Right ventricle myocardium superior (tissue), 1 donor: ENCODE data around the gene SLC4A9. TPM values are rescaled to one million over a fixed set of nuclear protein-coding genes. Genes with fewer than 3 reads are reported as not detected.
"Not testable (repeated sequence)": the region's sequence is repeated elsewhere in the genome, so short reads cannot be mapped to it uniquely, and the experiment has no call there.

Experiments
- ATAC-seq: fragments of 200-7000 bp; cut with Tn5 transposase; one replicate; pipeline ENCODE4 v1.9.1; 2020; ENCODE audit warnings: mild to moderate bottlenecking; ENCODE audit not compliant: poor library complexity
- DNase-seq: peaks from one replicate; pipeline ENCODE4 v3.0.0-alpha.2; 2020
- intact Hi-C: fragments of 100-400 bp; cut with DNase I; formaldehyde crosslinking; loops from one replicate; pipeline ENCODE4 v1.11.2; 2022
- total RNA-seq: library from RNA; stranded (reverse); fragmentation: NEBNext Ultra II Directional; extraction: Animal tissue kit (Norgen Biotek cat#: 25700); gene quantifications from one replicate; pipeline ENCODE4 v1.2.1, GENCODE V29; 2021
- donor health status: DM: no; HTN: yes; CAD: no; lungs with severe emphysema.

SLC4A9 gene
- total RNA-seq, 1 donor from 2014 or later = not detected

DNA sequence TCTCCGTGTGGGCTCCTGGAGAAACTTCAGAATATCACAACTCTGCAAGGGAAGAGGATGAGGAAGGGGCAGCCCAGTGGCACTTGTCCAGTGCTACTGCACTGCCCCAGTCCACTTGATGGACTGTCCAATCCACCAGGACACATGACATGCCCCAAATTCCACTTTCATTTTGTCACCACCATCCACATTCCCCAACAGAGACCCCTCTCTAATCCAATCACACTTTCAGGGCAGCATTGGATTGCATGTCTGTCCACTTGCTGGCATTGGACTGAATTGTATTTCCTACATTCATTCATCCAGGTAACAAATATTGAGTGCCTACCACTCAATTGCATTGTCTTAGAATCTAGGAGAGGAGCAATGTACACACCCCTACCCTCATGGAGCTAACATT is 28.4 kb upstream of the SLC4A9 start:
- intact Hi-C loops = no loop called here
- DNase-seq (no peak), ATAC-seq (no peak)

DNA sequence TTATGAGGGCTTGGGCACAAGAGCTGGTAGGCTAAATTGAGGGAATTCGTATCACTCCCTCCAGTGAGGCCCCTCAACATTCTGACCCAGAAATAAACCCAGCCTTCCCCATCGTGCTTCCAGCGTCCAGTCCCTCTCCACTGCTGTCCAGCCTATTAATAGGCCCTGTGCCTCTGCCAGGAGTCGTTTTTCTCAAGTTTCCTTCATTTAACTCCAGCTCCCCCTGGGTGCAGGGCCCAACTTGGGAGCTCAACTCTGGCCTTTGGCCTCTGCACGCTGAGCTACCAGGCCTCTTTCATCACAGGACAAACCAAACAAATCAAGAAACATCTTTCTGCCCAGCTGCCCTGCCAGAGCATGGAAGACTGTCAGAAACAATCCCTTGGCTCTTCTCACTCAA is 23.6 kb upstream of the SLC4A9 start:
- peak; percentile 59 for ATAC-seq
- intact Hi-C loops = loop anchor here (5.0 kb wide), 1 partner anchor 34 kb away; the partner anchor contains the start of gene PFDN1
- peak; percentile 51 for DNase-seq

- no peak for ATAC-seq
Observed at GRCh38 chr5:140337880-140338279, 22.1 kb upstream of the SLC4A9 start.

DNA sequence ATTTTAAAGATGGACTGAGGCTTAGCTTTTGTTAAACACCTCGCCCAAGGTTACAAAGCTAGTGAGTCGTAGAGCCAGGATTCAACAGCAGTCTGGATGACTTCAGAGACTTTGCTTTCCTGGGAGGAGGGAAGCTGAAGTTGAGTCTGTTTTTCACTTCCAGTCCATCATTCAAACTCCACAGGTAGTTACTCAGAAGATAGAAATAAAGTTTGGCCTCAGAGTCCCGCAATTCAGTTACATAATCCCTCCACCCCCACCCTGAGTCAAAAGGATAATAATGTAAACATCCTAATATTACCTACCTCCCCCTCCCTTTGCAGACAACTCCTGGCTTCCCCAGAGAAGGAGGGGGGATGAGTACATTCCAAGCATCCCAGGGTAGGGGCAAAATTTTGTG is 21.7 kb upstream of the SLC4A9 start:
- intact Hi-C loops = loop anchor here (5.0 kb wide), 1 partner anchor 36 kb away; the partner anchor contains the start of gene PFDN1
- ATAC-seq (no peak), DNase-seq (no peak)

More at GRCh38 chr5:140337880-140338279, 22.1 kb upstream of the SLC4A9 start:
- DNase-seq = no peak
- intact Hi-C loops = loop anchor here (5.0 kb wide), 1 partner anchor 36 kb away; the partner anchor contains the start of gene PFDN1

DNA sequence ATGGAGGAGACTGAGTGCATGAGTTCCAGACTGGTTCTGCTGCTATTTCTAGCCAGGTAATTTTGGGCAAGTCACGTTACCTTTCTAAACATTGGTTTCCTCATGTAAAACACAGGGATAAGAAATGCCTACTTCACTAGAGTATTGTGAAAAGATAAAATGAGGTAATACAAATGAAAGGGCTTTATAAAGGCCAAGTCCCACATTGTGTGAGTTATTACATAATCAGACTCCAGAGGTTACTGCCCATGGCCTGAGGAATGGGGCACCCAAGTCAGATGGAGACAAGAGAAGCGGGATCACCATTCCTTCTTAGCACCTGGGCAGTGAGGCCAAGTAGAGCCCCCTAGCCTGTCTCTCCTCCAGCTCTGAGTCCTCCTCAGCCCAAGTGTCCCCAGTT is 21.1 kb upstream of the SLC4A9 start:
- no peak for DNase-seq
- no peak for ATAC-seq
- intact Hi-C loops = loop anchor here (5.0 kb wide), 1 partner anchor 37 kb away; the partner anchor contains the start of gene PFDN1

GRCh38 chr5:140339636-140340035 is 20.4 kb upstream of the SLC4A9 start:
- intact Hi-C loops = loop anchor here (5.0 kb wide), 1 partner anchor 37 kb away; the partner anchor contains the start of gene PFDN1
- DNase-seq = no peak
- ATAC-seq = no peak

DNA sequence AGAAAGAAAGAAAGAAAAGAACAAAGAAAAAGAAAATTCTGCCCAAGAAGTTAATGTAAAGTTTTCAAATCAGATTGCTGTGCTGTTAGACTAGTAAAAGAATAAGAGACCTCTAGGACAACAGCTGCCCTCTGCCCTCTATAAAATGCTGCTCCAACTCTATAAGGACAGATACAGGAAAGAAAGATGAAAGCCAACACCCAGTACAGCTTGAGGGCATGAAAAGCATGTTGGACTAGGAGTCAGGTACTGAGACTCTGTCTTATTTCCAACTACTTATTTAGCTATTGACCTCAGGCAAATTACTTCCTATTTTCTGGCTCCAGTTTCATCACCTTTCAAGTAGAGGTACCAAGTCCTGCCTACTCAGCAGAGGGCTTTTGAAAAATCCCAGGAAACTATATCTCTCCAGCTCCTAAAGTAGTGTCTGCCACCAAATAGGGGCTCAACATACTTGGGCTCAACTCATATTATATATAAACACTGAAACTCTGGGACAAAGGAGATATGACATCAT is 19.3 kb upstream of the SLC4A9 start:
- intact Hi-C loops = no loop called here
- ATAC-seq (no peak), DNase-seq (no peak)

DNA sequence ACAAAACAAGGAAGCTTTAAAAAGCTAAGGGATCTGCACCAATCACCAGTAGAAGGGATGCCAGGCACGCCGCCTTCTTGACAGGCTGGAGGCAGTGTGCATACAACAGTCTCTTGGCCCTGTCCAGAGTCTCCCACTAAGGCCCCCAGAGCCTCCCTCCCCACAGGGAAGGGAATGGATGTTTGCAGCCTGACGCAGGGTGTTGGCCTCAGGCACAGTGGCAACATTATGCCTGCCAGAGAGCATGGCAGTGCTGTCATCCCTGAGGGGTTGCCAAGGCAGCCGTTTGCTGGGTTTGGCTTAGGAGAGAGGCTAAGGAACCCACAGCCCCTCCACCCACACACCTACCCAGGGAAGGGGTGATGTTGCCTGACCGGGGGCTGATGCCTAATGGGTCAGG is 18.4 kb upstream of the SLC4A9 start:
- ATAC-seq (peak; percentile 56), DNase-seq (peak; percentile 77)
- intact Hi-C loops = no loop called here

DNA sequence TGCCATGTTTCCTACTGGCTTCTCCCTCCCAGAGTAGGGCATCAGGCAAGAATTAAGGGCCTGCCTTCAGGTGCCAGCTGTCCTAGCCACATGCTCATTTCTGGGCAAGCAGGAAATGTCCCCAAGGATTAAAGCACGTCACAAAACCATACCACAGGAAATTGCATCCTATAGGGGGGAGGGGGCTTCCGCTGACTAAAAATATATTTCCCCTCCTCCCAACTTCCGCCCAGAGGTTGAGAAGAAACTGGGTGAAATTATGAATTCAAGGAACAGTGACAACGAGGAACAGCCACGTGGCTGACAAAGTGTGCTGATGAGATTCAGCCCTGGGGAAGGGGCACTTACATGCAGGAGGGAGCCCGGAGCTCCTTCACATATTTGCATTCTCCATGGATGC is 17.7 kb upstream of the SLC4A9 start:
- DNase-seq = no peak
- ATAC-seq = no peak
- intact Hi-C loops = no loop called here

DNA sequence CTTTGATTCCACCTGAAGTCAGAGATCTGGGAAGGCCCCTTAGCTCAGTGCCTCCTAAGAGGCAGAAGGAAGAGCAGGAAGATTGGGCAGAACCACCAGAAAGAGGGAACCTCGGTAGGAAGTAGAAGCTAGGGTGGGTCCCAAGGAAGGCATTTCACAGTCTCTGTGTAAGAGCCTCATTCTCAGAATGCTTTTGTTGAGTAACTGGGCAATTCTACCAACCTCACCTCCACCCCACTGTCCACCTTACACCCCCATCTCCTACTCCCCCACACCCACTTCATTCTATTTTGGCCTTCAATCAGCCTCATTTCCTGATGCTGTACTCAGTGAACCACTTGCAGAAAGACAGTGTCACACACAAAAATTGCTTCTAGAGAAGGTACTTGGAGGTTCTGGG is 17.1 kb upstream of the SLC4A9 start:
- intact Hi-C loops = no loop called here
- ATAC-seq (no peak), DNase-seq (no peak)

DNA sequence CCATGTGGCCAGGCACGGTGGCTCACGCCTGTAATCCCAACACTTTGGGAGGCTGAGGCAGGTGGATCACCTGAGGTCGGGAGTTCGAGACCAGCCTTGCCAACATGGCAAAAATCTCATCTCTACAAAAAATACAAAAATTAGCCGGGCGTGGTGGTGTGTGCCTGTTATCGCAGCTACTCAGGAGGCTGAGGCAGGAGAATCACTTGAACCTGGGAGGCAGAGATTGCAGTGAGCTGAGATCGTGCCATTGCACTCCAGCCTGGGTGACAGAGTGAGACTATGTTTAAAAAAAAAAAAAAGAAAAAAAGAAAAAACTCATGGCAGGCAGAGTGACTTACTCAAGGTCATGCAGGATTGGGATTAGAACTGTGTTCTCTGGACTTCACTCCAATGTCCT is 16.1 kb upstream of the SLC4A9 start:
- DNase-seq, intact Hi-C loops, ATAC-seq: not testable (repeated sequence)

- ATAC-seq (no peak), DNase-seq (no peak)
- intact Hi-C loops = loop anchor here (5.0 kb wide), 1 partner anchor 168 kb away; the partner anchor contains the start of gene CYSTM1
Observed at GRCh38 chr5:140344683-140345423, 15.1 kb upstream of the SLC4A9 start.

GRCh38 chr5:140345919-140346347 is 14.1 kb upstream of the SLC4A9 start:
- DNase-seq = peak; percentile 85
- intact Hi-C loops = loop anchor here (5.0 kb wide), 1 partner anchor 169 kb away; the partner anchor contains the start of gene CYSTM1
- peak; percentile 68 for ATAC-seq

DNA sequence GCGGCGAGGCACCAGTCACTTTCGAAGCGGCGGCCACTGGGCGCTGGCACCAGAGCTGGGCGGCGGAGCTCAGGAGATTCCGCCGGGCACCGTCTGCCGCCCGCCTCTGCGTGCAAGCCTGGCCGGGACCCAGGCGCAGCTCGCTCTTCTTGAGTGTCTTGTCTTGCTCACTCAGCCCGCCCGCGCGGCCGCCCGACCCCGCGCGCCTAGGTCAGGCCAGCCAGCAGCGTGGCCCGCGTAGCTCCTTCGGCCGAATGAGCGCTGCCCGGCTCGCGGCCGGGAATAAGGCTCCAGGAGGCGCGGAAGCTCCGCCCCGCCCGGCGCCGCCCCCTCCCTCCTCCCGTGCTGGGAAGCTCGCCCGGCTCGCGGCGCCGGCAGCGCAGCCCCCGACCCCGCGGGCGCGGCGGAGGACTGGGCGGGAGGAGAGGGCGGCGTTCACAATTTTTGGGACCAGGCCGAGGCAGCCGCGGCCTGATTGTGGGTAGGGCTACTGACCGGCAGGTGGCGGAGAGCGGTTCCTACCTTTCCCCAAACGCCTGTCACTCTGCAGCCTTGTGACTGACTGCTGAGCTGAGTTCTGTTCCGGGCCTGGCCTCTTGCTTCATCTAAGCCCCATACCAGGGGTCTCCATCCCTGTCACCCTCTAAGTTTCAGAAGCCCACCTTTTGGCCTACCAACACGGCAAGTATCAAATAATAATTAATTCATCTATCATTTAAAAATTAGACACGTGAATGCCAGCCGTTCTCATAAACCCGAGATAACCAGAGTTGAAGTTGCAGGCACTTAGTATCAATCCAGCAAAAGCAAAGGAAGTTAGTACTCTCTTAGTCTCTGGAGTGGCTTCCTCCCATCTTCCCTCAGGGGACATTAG is 13.4 kb upstream of the SLC4A9 start, which contains the start of gene HBEGF:
Gene HBEGF (minus strand): TSS at position 256 of the 874 bp plus-strand sequence. CDS start 275 bp downstream, outside the sequence.
- peak; percentile 89 for ATAC-seq
- intact Hi-C loops = loop anchor here (5.0 kb wide), 1 partner anchor 169 kb away; the partner anchor contains the start of gene CYSTM1
- peak; percentile 90 for DNase-seq

GRCh38 chr5:140347360-140347759 is 12.6 kb upstream of the SLC4A9 start:
- DNase-seq = no peak

GRCh38 chr5:140348104-140348503 is 11.9 kb upstream of the SLC4A9 start:
- intact Hi-C loops = loop anchor here (5.0 kb wide), 1 partner anchor 171 kb away; the partner anchor contains the start of gene CYSTM1
- DNase-seq = no peak
- ATAC-seq = no peak

More at GRCh38 chr5:140347360-140347759, 12.6 kb upstream of the SLC4A9 start:
- intact Hi-C loops = loop anchor here (5.0 kb wide), 1 partner anchor 170 kb away; the partner anchor contains the start of gene CYSTM1
- ATAC-seq = peak; percentile 33

- intact Hi-C loops = loop anchor here (5.0 kb wide), 1 partner anchor 172 kb away; the partner anchor contains the start of gene CYSTM1
- ATAC-seq (no peak), DNase-seq (no peak)
Observed at GRCh38 chr5:140349244-140349643, 10.8 kb upstream of the SLC4A9 start.

DNA sequence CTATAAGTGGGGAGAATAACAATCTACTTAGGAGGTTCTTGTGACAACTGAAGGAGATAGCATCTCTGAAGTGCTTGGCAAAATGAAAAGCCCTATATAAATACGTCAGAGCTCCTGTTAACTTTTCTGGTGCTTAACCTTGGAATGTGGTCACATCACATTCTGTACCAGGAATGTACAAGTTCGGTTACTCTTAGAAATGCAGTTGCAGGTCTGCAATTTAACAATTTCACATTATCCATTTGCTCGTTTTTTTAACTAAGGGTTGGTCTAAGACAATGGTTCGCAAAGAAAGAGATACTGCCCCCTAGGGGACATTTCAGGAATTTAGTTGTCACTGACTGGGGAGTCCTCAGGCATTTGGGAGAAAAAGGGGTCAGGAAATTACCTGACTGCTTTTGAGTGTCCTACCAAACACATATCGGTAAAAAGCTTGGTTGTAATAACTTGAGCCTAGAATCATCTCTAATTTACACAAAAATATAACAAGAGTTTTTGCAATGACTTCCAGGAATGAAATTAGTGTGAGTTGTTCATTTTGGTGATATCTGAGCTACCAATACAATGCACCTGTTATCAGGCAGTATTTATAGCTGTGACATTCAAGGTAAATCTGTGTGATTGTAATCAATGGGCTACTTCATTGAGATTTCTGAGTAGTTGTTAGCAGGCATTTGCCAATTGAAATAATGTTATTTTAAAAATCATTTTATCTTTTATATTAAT is 8.2 kb upstream of the SLC4A9 start:
- intact Hi-C loops = loop anchor here (2.0 kb wide), 1 partner anchor 107 kb away; no protein-coding TSS in a partner anchor
- DNase-seq = no peak
- peak; percentile 59 for ATAC-seq
